IMR-90 (cell line): ENCODE data around the gene GLS. TPM values are rescaled to one million over a fixed set of nuclear protein-coding genes. Genes with fewer than 3 reads are reported as not detected.

Source experiments
- ATAC-seq: fragments of 200-7000 bp; cut with Tn5 transposase; 2 replicates; pipeline ENCODE4 v1.9.1; 2020; ENCODE audit warnings: low read depth, mild to moderate bottlenecking, moderate library complexity
- BruUV-seq: library from RNA; stranded (reverse); fragments of 400-500 nt; replicated peaks from 2 replicates; lab custom pipeline; 2021; lab: Mats Ljungman, UMichigan
- CTCF ChIA-PET: fragments of 300-600 bp; formaldehyde crosslinking; extraction: SDS; loops from one replicate; lab custom pipeline; 2021; ENCODE audit warnings: antibody characterized with exemption; lab: Yijun Ruan, JAX
- POLR2A ChIA-PET: fragments of 300-600 bp; sonication (Branson Sonifier 250); formaldehyde crosslinking; loops from one replicate; lab custom pipeline; 2022; ENCODE audit warnings: antibody characterized with exemption; ENCODE audit not compliant: unreplicated experiment; lab: Charles Lee
- DNase-seq: peaks from one replicate; pipeline ENCODE4 v3.0.0; 2013
- H2AFZ ChIP-seq: replicated peaks from 2 replicates; pipeline ENCODE3; 2013; ENCODE audit warnings: low read length, mild to moderate bottlenecking; ENCODE audit not compliant: poor library complexity
- H2AK5ac ChIP-seq: 2 replicates; pipeline ENCODE4 v1.6.1; 2013; ENCODE audit warnings: low read depth, low read length, inconsistent platforms
- H2AK9ac ChIP-seq: replicated peaks from 2 replicates; pipeline ENCODE3; 2013; ENCODE audit warnings: mild to moderate bottlenecking, low read depth, low read length, moderate library complexity; ENCODE audit not compliant: poor library complexity
- H2BK120ac ChIP-seq: 2 replicates; pipeline ENCODE4 v1.6.1; 2013; ENCODE audit warnings: low read depth, low read length, inconsistent platforms
- H2BK15ac ChIP-seq: 3 replicates; pipeline ENCODE4 v1.6.1; 2013; ENCODE audit warnings: low read depth, low read length, inconsistent platforms
- H2BK20ac ChIP-seq: 2 replicates; pipeline ENCODE4 v1.6.1; 2013; ENCODE audit warnings: low read depth, mild to moderate bottlenecking, inconsistent platforms, low read length, moderate library complexity
- H2BK5ac ChIP-seq: 2 replicates; pipeline ENCODE4 v1.6.1; 2013; ENCODE audit warnings: mild to moderate bottlenecking, low read depth, low read length, inconsistent platforms; ENCODE audit not compliant: poor library complexity, severe bottlenecking
- H3K14ac ChIP-seq: replicated peaks from 2 replicates; pipeline ENCODE4 v1.6.1; 2013; ENCODE audit warnings: low read depth, low read length, inconsistent platforms
- H3K18ac ChIP-seq: 2 replicates; pipeline ENCODE4 v1.6.1; 2013; ENCODE audit warnings: low read depth, low read length, control low read depth
- H3K23ac ChIP-seq: 2 replicates; pipeline ENCODE4 v1.6.1; 2013; ENCODE audit warnings: low read depth, low read length, inconsistent platforms
- H3K27ac ChIP-seq: 2 replicates; pipeline ENCODE4 v1.5.1; 2013; ENCODE audit warnings: mild to moderate bottlenecking, control low read depth, low read length; ENCODE audit not compliant: insufficient read depth
- H3K27me3 ChIP-seq: 2 replicates; pipeline ENCODE4 v1.6.1; 2013; ENCODE audit warnings: low read length; ENCODE audit not compliant: control insufficient read depth, insufficient read depth
- H3K36me3 ChIP-seq: 2 replicates; pipeline ENCODE4 v1.6.1; 2013; ENCODE audit warnings: low read length, mixed read lengths; ENCODE audit not compliant: control insufficient read depth, insufficient read depth
- H3K4ac ChIP-seq: 2 replicates; pipeline ENCODE4 v1.6.1; 2013; ENCODE audit warnings: low read depth, low read length, inconsistent platforms
- H3K4me1 ChIP-seq: 2 replicates; pipeline ENCODE4 v1.6.1; 2013; ENCODE audit warnings: low read length, mixed read lengths; ENCODE audit not compliant: control insufficient read depth, insufficient read depth
- H3K4me2 ChIP-seq: 2 replicates; pipeline ENCODE4 v1.6.1; 2013; ENCODE audit warnings: low read depth, mild to moderate bottlenecking, control low read depth, low read length, moderate library complexity
- H3K4me3 ChIP-seq: 2 replicates; pipeline ENCODE4 v1.5.1; 2013; ENCODE audit warnings: low read depth, mild to moderate bottlenecking, control low read depth, low read length, moderate library complexity; ENCODE audit not compliant: insufficient read depth
- H3K56ac ChIP-seq: 2 replicates; pipeline ENCODE4 v1.6.1; 2013; ENCODE audit warnings: low read length, inconsistent platforms; ENCODE audit not compliant: insufficient read depth; ENCODE audit errors: extremely low read depth
- H3K79me1 ChIP-seq, 2 experiments: 2 replicates each; pipeline ENCODE4 v1.6.1; 2013; ENCODE audit warnings: low read length in 2 of 2, inconsistent platforms in 1 of 2, low read depth in 1 of 2
- H3K9ac ChIP-seq: 2 replicates; pipeline ENCODE4 v1.6.1; 2013; ENCODE audit warnings: low read depth, low read length, control low read depth
- H3K9me1 ChIP-seq: 2 replicates; pipeline ENCODE4 v1.6.1; 2013; ENCODE audit warnings: low read length, inconsistent platforms; ENCODE audit not compliant: insufficient read depth
- H3K9me3 ChIP-seq: 2 replicates; pipeline ENCODE4 v1.6.1; 2013; ENCODE audit warnings: low read length; ENCODE audit not compliant: control insufficient read depth, insufficient read depth
- H4K20me1 ChIP-seq: 2 replicates; pipeline ENCODE4 v1.6.1; 2013; ENCODE audit warnings: low read length, inconsistent platforms; ENCODE audit not compliant: insufficient read depth
- H4K5ac ChIP-seq: 2 replicates; pipeline ENCODE4 v1.6.1; 2013; ENCODE audit warnings: mild to moderate bottlenecking, low read depth, low read length, control low read depth
- H4K8ac ChIP-seq, 2 experiments: 2 replicates each; pipeline ENCODE4 v1.6.1; 2013; ENCODE audit warnings: low read depth in 2 of 2, low read length in 2 of 2, control low read depth in 1 of 2, inconsistent platforms in 1 of 2
- H4K91ac ChIP-seq: 2 replicates; pipeline ENCODE4 v1.6.1; 2013; ENCODE audit warnings: low read depth, low read length, inconsistent platforms; ENCODE audit not compliant: insufficient read depth
- BHLHE40 ChIP-seq: fragments of 150-350 bp; IDR thresholded peaks from 2 replicates; pipeline ENCODE4 v1.6.1; 2016; ENCODE audit warnings: mild to moderate bottlenecking, low read depth, low read length
- CEBPB ChIP-seq: IDR thresholded peaks from 2 replicates; pipeline ENCODE4 v1.6.1; 2012; ENCODE audit warnings: low read depth, low read length, improper control_type of control experiment
- CHD1 ChIP-seq: IDR thresholded peaks from 2 replicates; pipeline ENCODE4 v1.6.1; 2012; ENCODE audit warnings: low read depth, low read length, improper control_type of control experiment
- CTCF ChIP-seq: conservative IDR thresholded peaks from 2 replicates; pipeline ENCODE4 v1.5.1; 2012; ENCODE audit warnings: mild to moderate bottlenecking, low read depth, low read length, improper control_type of control experiment
- ELK1 ChIP-seq: fragments of 150-350 bp; IDR thresholded peaks from 2 replicates; pipeline ENCODE4 v1.6.1; 2016; ENCODE audit warnings: low read depth, mild to moderate bottlenecking, low read length, moderate library complexity, borderline replicate concordance
- FOS ChIP-seq: fragments of 150-350 bp; IDR thresholded peaks from 2 replicates; pipeline ENCODE4 v1.6.1; 2016; ENCODE audit warnings: low read depth, low read length
- MAFK ChIP-seq: IDR thresholded peaks from 2 replicates; pipeline ENCODE4 v1.6.1; 2012; ENCODE audit warnings: low read depth, low read length, improper control_type of control experiment
- MAZ ChIP-seq: IDR thresholded peaks from 2 replicates; pipeline ENCODE4 v1.6.1; 2012; ENCODE audit warnings: low read depth, mild to moderate bottlenecking, low read length, improper control_type of control experiment, moderate library complexity, borderline replicate concordance
- MXI1 ChIP-seq: IDR thresholded peaks from 2 replicates; pipeline ENCODE4 v1.6.1; 2012; ENCODE audit warnings: low read depth, mild to moderate bottlenecking, low read length, moderate library complexity, borderline replicate concordance
- NFE2L2 ChIP-seq: fragments of 150-350 bp; IDR thresholded peaks from 2 replicates; pipeline ENCODE4 v1.6.1; 2016; ENCODE audit warnings: low read depth, mild to moderate bottlenecking, low read length
- POLR2A ChIP-seq: IDR thresholded peaks from 2 replicates; pipeline ENCODE4 v1.6.1; 2012; ENCODE audit warnings: mild to moderate bottlenecking, low read depth, low read length
- RAD21 ChIP-seq: IDR thresholded peaks from 2 replicates; pipeline ENCODE4 v1.6.1; 2012; ENCODE audit warnings: low read length, improper control_type of control experiment
- RCOR1 ChIP-seq: IDR thresholded peaks from 2 replicates; pipeline ENCODE4 v1.6.1; 2012; ENCODE audit warnings: mild to moderate bottlenecking, low read length, improper control_type of control experiment; ENCODE audit not compliant: insufficient replicate concordance
- RFX5 ChIP-seq: IDR thresholded peaks from 2 replicates; pipeline ENCODE4 v1.8.0; 2012; ENCODE audit warnings: low read depth, mild to moderate bottlenecking, low read length, moderate library complexity
- SMC3 ChIP-seq: fragments of 150-350 bp; IDR thresholded peaks from 2 replicates; pipeline ENCODE4 v1.6.1; 2016; ENCODE audit warnings: low read depth, mild to moderate bottlenecking, antibody characterized with exemption, low read length, moderate library complexity
- USF2 ChIP-seq: fragments of 150-350 bp; IDR thresholded peaks from 2 replicates; pipeline ENCODE4 v1.6.1; 2017; ENCODE audit warnings: mild to moderate bottlenecking, antibody characterized with exemption, low read length, low read depth
- dilution Hi-C: fragments of 300-500 bp; cut with HindIII; formaldehyde crosslinking; loops from one replicate; pipeline ENCODE4 v1.14.3; 2018; ENCODE audit warnings: low sequenced_read_pairs; ENCODE audit not compliant: unreplicated experiment
- in situ Hi-C: fragments of 300-500 bp; cut with MboI; formaldehyde crosslinking; loops from 3 replicates; pipeline ENCODE4 v1.14.3; 2019; ENCODE audit warnings: low sequenced_read_pairs, inconsistent platforms, mixed read lengths
- intact Hi-C: fragments of 100-400 bp; cut with micrococcal nuclease; formaldehyde crosslinking; loops from 2 replicates; pipeline ENCODE4 v1.10.0; 2022
- polyA plus RNA-seq, 3 experiments: library from polyadenylated mRNA; depleted of rRNA; stranded (reverse); fragments of >200 nt; gene quantifications; 2 replicates each; pipeline ENCODE4 v1.2.3, GENCODE V29; 2012; ENCODE audit warnings: low replicate concordance in 1 of 3
- total RNA-seq: library from RNA; depleted of rRNA; stranded (reverse); fragments of >200 nt; gene quantifications from 2 replicates; pipeline ENCODE4 v1.2.3, GENCODE V29; 2012

Gene GLS
- total and polyA plus RNA-seq, 2 of the 4 experiments (the other 2 are of a cell fraction), result 87.5 to 130 TPM

GRCh38 chr2:190891372-190891771, 10.8 kb downstream of the GLS start:
- H2BK120ac ChIP-seq, result no peak overlapping the region
- H2AFZ ChIP-seq, result no peak overlapping the region
- no peak overlapping the region for H3K9ac ChIP-seq
- H4K8ac ChIP-seq, result no peak overlapping the region
- no peak overlapping the region for H2AK5ac ChIP-seq
- H3K4me1 ChIP-seq, result peaks cover 2% of the 10 kb centered on the region; the same call in 1 of the 2 replicates
- H2AK9ac ChIP-seq, result no peak overlapping the region
- no peak overlapping the region for H3K18ac ChIP-seq
- peaks cover 4% of the 10 kb centered on the region for H3K36me3 ChIP-seq
- H3K9me1 ChIP-seq, result 0 out of 2 replicates have a peak, but pooled peaks cover 2% of the 10 kb centered on the region
- intact Hi-C loops, result no loop called here
- H3K4me3 ChIP-seq, result no peak overlapping the region
- no peak overlapping the region for H2BK20ac ChIP-seq
- no peak overlapping the region for H2BK15ac ChIP-seq
- no peak overlapping the region for H3K4ac ChIP-seq
- in situ Hi-C loops, result no loop called here
- H3K79me1 ChIP-seq, result peaks cover 8 to 45% of the 10 kb centered on the region in 2 experiments; a peak in 3 of 4 replicates
- H2BK5ac ChIP-seq, result peak overlapping the region; percentile 28
- ATAC-seq, result no peak; the same call in 1 of the 2 replicates
- POLR2A ChIA-PET, result no interaction called here
- CTCF ChIA-PET, result interaction anchor here (0.6 to 2.3 kb wide), 2 partner anchors 41 to 546 kb away, joined by 3 to 5 read pairs; no protein-coding TSS in a partner anchor
- no peak for DNase-seq
- TF ChIP-seq NFE2L2, result no peak
- no peak for TF ChIP-seq USF2
- no peak for TF ChIP-seq SMC3
- no peak for TF ChIP-seq MXI1
- TF ChIP-seq POLR2A, result no peak
- TF ChIP-seq FOS, result no peak
- no peak for TF ChIP-seq MAFK
- TF ChIP-seq CTCF, result no peak
- TF ChIP-seq CEBPB, result no peak
- TF ChIP-seq RAD21, result no peak
- TF ChIP-seq CHD1, result no peak
- TF ChIP-seq RFX5, result no peak
- no peak for TF ChIP-seq BHLHE40
- TF ChIP-seq RCOR1, result no peak
- no peak for TF ChIP-seq ELK1
- TF ChIP-seq MAZ, result no peak
- no peak overlapping the region for H3K56ac ChIP-seq
- H3K4me2 ChIP-seq, result no peak overlapping the region
- no peaks in the 10 kb centered on the region for H3K9me3 ChIP-seq
- no peak overlapping the region for H4K91ac ChIP-seq
- no peak overlapping the region for H3K27ac ChIP-seq
- no peak overlapping the region for H4K5ac ChIP-seq
- no TSS peak for BruUV-seq
- peaks cover 69% of the 10 kb centered on the region; the same call in 1 of the 2 replicates for H4K20me1 ChIP-seq
- no peaks in the 10 kb centered on the region for H3K27me3 ChIP-seq
- dilution Hi-C loops, result no loop called here
- no peak overlapping the region for H3K23ac ChIP-seq
- no peak overlapping the region for H3K14ac ChIP-seq
